Nucleus accumbens (tissue), 56 donors: Measurements from ENCODE around the gene KEL.
"Not testable (repeated sequence)": the region's sequence is repeated elsewhere in the genome, so short reads cannot be mapped to it uniquely, and the experiment has no call there.

Source experiments
- DNase-seq, 56 donors: peaks; one replicate each; lab custom pipeline; 2025; lab: John Stamatoyannopoulos, UW

The KEL gene

GRCh38 chr7:142961973-142962926, at the start of gene KEL:
TSS of gene KEL (minus strand) at chr7:142962363. CDS start at chr7:142962206, 157 bp downstream.
- DNase-seq, result no peak

- DNase-seq, result peak in 53 of 56 donors; percentile 7 to 87 (median 57)
These were observed 46.1 kb upstream of the KEL start for GRCh38 chr7:143008007-143008901.

- DNase-seq, result no peak
These were observed 43.6 kb upstream of the KEL start for GRCh38 chr7:143005632-143006260.

GRCh38 chr7:143003393-143004051, 41.4 kb upstream of the KEL start:
- DNase-seq, result peak in 4 of 56 donors; percentile 2 to 15 (median 6)

- no peak for DNase-seq
These were observed 40.7 kb upstream of the KEL start for GRCh38 chr7:143002898-143003297.

GRCh38 chr7:143002106-143002505, 39.9 kb upstream of the KEL start:
- no peak for DNase-seq

GRCh38 chr7:143000648-143001047, 38.5 kb upstream of the KEL start:
- DNase-seq, result no peak

- no peak for DNase-seq
These were observed 37.6 kb upstream of the KEL start for GRCh38 chr7:142999793-143000192.

GRCh38 chr7:142998966-142999365, 36.8 kb upstream of the KEL start:
- DNase-seq, result no peak

GRCh38 chr7:142997456-142997989, 35.4 kb upstream of the KEL start:
- no peak for DNase-seq

- no peak for DNase-seq
These were observed 30.3 kb upstream of the KEL start for GRCh38 chr7:142992427-142992826.

GRCh38 chr7:142984297-142984696, 22.1 kb upstream of the KEL start:
- no peak for DNase-seq

- no peak for DNase-seq
These were observed 21.7 kb upstream of the KEL start for GRCh38 chr7:142983825-142984224.

GRCh38 chr7:142978402-142978801, 16.2 kb upstream of the KEL start:
- DNase-seq, result not testable (repeated sequence)

GRCh38 chr7:142974626-142975025, 12.5 kb upstream of the KEL start:
- no peak for DNase-seq

GRCh38 chr7:142969183-142969582, 7.0 kb upstream of the KEL start:
- DNase-seq, result no peak

GRCh38 chr7:142968229-142968628, 6.1 kb upstream of the KEL start:
- DNase-seq, result no peak

- DNase-seq, result no peak
These were observed 2.5 kb upstream of the KEL start for GRCh38 chr7:142964502-142965246.

GRCh38 chr7:142963993-142964392, 1.8 kb upstream of the KEL start:
- no peak for DNase-seq
